ENCODE results near the gene NTF3. TPM values are rescaled to one million over a fixed set of nuclear protein-coding genes. Genes with fewer than 3 reads are reported as not detected.

The NTF3 gene
- total RNA-seq, 1 donor: not detected

DNA sequence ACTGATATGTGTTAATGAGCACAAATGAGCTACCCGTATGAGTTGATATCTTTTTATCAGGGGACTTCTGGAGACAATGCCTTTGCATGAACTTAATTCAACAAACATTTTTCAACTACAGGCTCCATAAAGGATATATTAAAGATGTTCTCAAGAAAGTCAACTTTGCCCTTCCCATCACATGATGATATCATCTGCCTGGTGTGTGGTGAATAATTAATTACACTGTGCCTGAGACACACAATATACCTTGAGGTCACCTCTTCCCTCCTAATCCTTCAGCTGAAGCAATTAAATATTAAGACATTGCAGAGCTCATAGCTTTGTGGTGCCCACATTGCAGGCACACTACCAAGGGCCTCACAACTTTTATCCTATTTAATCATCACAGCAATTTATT, 22.3 kb upstream of the NTF3 start:
- TF ChIP-seq, protein P1, sequence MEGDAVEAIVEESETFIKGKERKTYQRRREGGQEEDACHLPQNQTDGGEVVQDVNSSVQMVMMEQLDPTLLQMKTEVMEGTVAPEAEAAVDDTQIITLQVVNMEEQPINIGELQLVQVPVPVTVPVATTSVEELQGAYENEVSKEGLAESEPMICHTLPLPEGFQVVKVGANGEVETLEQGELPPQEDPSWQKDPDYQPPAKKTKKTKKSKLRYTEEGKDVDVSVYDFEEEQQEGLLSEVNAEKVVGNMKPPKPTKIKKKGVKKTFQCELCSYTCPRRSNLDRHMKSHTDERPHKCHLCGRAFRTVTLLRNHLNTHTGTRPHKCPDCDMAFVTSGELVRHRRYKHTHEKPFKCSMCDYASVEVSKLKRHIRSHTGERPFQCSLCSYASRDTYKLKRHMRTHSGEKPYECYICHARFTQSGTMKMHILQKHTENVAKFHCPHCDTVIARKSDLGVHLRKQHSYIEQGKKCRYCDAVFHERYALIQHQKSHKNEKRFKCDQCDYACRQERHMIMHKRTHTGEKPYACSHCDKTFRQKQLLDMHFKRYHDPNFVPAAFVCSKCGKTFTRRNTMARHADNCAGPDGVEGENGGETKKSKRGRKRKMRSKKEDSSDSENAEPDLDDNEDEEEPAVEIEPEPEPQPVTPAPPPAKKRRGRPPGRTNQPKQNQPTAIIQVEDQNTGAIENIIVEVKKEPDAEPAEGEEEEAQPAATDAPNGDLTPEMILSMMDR (IDR thresholded peaks at IDR 0.05; ENCODE audit: insufficient read depth, low read length): no peak
- no peak overlapping the region for H3K4me3 ChIP-seq (ENCODE audit: low read depth, low read length)
- no peak for DNase-seq (ENCODE audit: low read depth)

DNA sequence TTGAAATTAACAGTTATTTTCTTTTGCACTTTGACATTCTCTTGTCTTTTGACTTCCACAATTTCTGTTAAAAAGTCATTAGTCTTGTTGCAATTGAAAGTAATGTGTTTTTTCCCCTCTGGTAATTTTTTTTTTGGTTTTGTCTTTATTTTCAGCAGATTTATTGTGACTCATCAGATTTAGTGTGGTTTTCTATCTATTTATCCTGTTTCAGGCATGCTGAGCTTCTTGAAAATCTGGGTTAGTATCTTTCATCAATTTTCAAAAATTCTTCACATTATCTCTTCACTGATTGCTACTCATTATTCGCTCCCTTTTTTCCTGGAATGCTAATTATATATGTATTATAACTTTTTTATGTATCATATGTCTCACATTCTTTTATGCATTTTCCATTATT, 15.3 kb upstream of the NTF3 start:
- no peak overlapping the region for H3K4me3 ChIP-seq (ENCODE audit: low read depth, low read length)
- TF ChIP-seq, protein P1 (IDR thresholded peaks at IDR 0.05; ENCODE audit: insufficient read depth, low read length): no peak
- DNase-seq (ENCODE audit: low read depth): no peak

DNA sequence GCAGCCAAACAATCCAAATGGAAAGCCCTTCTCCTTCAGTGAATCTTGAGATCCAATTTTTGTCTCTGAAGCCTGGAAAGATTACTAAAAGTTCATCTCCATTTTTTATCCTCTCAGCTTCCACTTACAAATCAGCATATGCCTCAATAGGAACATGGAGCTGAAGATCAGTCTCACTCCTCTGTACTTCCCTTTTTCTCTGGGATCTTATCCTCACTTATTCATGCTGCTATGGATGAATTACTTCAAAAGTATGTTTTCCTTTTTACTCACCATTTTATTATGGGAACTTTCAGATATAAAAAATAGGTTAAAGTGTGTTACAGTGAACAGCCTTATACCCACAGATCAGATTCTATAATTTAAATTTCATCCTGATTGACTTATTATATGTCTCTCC, 14.4 kb upstream of the NTF3 start:
- peak; percentile 27 for DNase-seq (ENCODE audit: low read depth)
- TF ChIP-seq, protein P1 (IDR thresholded peaks at IDR 0.05; ENCODE audit: insufficient read depth, low read length): no peak
- H3K4me3 ChIP-seq (ENCODE audit: low read depth, low read length): no peak overlapping the region

DNA sequence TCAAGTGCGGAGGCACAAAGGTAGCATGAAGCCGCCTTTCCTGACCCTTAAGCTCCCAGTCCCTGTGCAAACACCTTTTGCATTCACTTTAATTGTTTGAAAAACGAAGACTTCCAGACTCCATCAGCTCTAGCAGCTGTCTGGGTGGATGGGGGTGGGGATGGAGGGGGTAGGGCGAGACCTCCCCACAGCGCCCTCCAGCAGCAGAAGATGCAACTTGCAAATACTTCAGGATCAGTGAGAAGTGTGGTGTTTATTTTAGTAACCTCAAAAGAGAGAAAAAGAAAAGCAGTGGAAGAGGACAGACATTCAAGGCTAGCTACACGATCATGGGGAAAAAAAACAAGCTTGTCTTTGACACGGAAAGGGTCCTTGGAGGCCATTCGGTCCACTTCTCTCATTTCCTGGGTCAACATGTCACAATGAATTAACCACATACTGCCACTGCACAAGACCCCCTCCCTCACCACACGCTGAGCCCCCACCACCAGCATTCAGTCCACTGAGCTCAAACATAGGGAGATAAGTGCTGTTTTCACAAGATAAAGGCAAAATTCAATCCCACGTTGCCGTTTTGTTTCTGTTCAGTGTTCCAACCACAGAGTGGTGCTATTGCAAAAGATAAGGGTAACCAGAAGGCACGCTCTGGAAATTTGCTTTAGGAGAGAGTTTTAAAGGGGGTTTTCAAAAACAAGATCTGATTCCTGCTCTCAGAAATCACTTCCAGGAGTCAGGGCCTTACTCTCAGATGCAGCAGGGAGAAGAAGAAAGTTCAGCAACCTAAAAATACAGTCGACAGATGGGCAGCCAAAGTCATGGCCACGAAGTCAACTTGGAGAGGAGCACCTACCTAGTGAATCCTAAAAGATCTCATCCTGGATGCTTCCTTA, 3.3 kb upstream of the NTF3 start:
- H3K4me3 ChIP-seq (ENCODE audit: low read depth, low read length): no peak overlapping the region
- DNase-seq (ENCODE audit: low read depth): peak; percentile 44
- TF ChIP-seq, protein P1 (IDR thresholded peaks at IDR 0.05; ENCODE audit: insufficient read depth, low read length): peak; percentile 42

DNA sequence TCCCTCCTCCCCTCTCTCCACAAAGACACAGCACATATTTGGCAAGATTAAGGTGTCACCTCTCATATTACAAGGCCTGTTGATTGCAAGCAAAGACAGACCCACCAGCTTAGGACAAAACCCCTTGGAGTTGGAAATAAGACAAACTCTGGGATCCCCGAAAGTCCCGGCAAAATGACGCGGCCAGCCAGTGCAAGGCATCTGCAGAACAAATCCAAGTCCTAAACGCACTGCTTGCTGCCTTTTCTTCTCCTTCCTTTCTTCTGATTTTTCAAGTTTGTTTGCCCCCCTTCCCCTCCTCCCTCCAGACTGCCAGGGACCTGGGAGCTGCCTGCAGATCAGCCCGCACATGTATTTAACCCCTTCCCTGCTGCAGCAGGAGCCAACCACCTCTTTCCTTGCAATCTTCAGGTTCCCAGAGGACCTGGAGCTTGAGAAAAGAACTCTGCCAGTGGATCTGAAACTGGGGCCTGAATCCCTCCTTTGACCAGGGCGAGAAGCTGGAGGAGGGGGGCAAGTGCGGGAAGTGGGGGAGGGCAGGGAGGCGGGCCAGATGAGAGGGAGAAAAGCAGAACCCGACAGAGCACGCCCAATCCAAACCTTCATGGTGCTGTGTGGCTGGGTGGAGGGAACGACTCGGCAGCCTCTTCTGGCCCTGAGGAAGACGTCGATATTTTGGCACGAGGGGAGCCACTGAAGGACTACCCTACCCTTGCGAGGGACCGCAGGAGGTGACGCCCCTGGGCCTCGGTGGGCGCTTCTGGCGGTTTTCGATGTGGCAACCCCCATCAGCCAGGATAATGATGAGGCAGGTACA, 2.0 kb upstream of the NTF3 start:
- no peak for DNase-seq (ENCODE audit: low read depth)
- TF ChIP-seq, protein P1 (IDR thresholded peaks at IDR 0.05; ENCODE audit: insufficient read depth, low read length): no peak
- H3K4me3 ChIP-seq (ENCODE audit: low read depth, low read length): no peak overlapping the region

DNA sequence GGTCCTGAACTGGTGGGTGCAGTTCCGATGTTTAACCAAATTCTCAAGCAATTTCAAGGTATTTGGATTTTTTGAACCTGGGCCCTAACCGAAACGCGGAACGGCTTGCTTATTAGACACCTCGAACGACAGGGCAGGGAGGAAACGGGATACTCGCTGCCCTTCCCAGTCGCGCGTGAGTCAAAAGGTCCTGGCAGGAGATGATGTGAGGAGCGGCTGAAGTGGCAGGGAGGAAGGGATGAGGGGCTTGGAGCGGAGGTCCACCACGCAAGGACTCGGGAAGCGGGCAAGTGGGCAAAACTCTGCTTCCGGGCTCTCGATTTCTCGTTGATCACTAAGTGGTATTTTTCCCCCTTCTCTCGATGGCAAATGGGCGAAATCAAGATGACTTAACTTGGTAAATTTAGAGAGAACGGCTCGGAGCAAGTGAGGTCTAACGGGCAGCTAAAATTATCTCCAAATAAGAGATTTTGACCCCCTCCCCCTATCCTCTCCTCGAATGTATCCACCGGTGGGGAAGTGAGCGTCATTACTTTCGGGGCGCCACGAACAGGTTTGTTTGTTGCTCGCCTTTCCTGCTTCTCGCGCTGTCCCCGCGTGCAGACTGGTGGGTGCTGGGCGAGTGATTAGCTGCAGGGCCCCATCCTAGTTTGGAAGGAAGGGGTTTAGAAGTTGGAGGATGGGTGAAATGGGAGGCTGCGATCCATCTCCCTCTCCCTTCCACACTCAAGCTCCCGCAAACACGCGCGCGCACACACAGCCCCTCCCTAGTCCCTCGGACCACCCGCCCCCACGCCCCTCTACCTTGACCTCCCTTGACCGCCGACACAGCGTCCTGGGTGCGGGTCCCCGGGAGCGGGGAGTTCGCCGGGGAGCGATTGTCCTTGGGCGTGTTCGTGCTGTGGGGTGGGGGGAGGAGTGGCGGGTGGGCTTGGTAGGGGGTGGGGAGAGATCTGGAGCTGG, 986 bp upstream of the NTF3 start:
- no peak for DNase-seq (ENCODE audit: low read depth)
- no peak overlapping the region for H3K4me3 ChIP-seq (ENCODE audit: low read depth, low read length)

More for the DNA sequence above, 986 bp upstream of the NTF3 start:
- TF ChIP-seq, protein P1 (IDR thresholded peaks at IDR 0.05; ENCODE audit: insufficient read depth, low read length): no peak
